Nephron (organoid): ENCODE measurements around the gene FGF8.

Source experiments
- H3K27ac Mint-ChIP-seq, 3 experiments: 2 replicates each; pipeline ENCODE4 v1.8.0; 2020; ENCODE audit warnings: mixed read lengths in 3 of 3, mild to moderate bottlenecking in 2 of 3, moderate library complexity in 1 of 3
- H3K27me3 Mint-ChIP-seq: 2 replicates; pipeline ENCODE4 v1.8.0; 2021; ENCODE audit warnings: low read depth, mild to moderate bottlenecking, moderate library complexity, mixed read lengths
- H3K36me3 Mint-ChIP-seq: 2 replicates; pipeline ENCODE4 v1.8.0; 2020; ENCODE audit warnings: low read depth, mixed read lengths
- H3K4me1 Mint-ChIP-seq: 2 replicates; pipeline ENCODE4 v1.8.0; 2020; ENCODE audit warnings: mixed read lengths
- H3K4me3 Mint-ChIP-seq, 3 experiments: 2 replicates each; pipeline ENCODE4 v1.8.0; 2020; ENCODE audit warnings: mild to moderate bottlenecking in 3 of 3, mixed read lengths in 3 of 3, moderate library complexity in 2 of 3
- H3K9me3 Mint-ChIP-seq: 2 replicates; pipeline ENCODE4 v1.8.0; 2020; ENCODE audit warnings: mixed read lengths
- CTCF ChIP-seq, 3 experiments: fragments of 200-600 bp; sonication (generic); IDR thresholded peaks; one replicate each; pipeline ENCODE4 v1.5.0; 2021; ENCODE audit warnings: antibody characterized with exemption in 3 of 3; ENCODE audit not compliant: unreplicated experiment in 3 of 3

The FGF8 gene

GRCh38 chr10:101783736-101784118, 7.8 kb upstream of the FGF8 start:
- peaks cover 42% of the 10 kb centered on the region for H3K4me1 Mint-ChIP-seq
- H3K4me3 Mint-ChIP-seq, result peak overlapping the region; percentile 98 to 100 (median 100)
- no peaks in the 10 kb centered on the region for H3K9me3 Mint-ChIP-seq
- H3K27me3 Mint-ChIP-seq, result peaks cover 37% of the 10 kb centered on the region
- TF ChIP-seq CTCF (IDR thresholded peaks at IDR 0.05; ENCODE audit: unreplicated experiment in 3 of 3), result no peak
- H3K27ac Mint-ChIP-seq, result peak overlapping the region; percentile 67 to 84 (median 71)
- peaks cover 24% of the 10 kb centered on the region for H3K36me3 Mint-ChIP-seq

GRCh38 chr10:101782811-101783735, 7.2 kb upstream of the FGF8 start, which contains the start of gene NPM3:
NPM3 (minus strand) TSS chr10:101783446; CDS start chr10:101783390, 56 bp downstream.
- Mint-ChIP-seq H3K27me3 (peaks cover 44% of the 10 kb centered on the region), H3K9me3 (no peaks in the 10 kb centered on the region), H3K4me3 (peak within 1 kb of the TSS; percentile 98 to 100 (median 100)), H3K4me1 (peaks cover 43% of the 10 kb centered on the region), H3K36me3 (peaks cover 24% of the 10 kb centered on the region), H3K27ac (peak within 1 kb of the TSS; percentile 67 to 84 (median 71))
- no peak for TF ChIP-seq CTCF (IDR thresholded peaks at IDR 0.05; ENCODE audit: unreplicated experiment in 3 of 3)

- no peaks in the 10 kb centered on the region for H3K9me3 Mint-ChIP-seq
- peaks cover 52% of the 10 kb centered on the region for H3K27me3 Mint-ChIP-seq
- H3K36me3 Mint-ChIP-seq, result peaks cover 25% of the 10 kb centered on the region
- no peak overlapping the region for H3K27ac Mint-ChIP-seq
- H3K4me3 Mint-ChIP-seq, result peak overlapping the region; percentile 98 to 100 (median 100)
- no peak for TF ChIP-seq CTCF (IDR thresholded peaks at IDR 0.05; ENCODE audit: unreplicated experiment in 3 of 3)
- H3K4me1 Mint-ChIP-seq, result peaks cover 43% of the 10 kb centered on the region
These were observed 6.3 kb upstream of the FGF8 start for GRCh38 chr10:101781984-101782810.

- no peak overlapping the region for H3K27ac Mint-ChIP-seq
- no peaks in the 10 kb centered on the region for H3K9me3 Mint-ChIP-seq
- H3K4me3 Mint-ChIP-seq, result peak overlapping the region; percentile 98 to 100 (median 100)
- H3K4me1 Mint-ChIP-seq, result peaks cover 43% of the 10 kb centered on the region
- H3K27me3 Mint-ChIP-seq, result peaks cover 58% of the 10 kb centered on the region
- H3K36me3 Mint-ChIP-seq, result peaks cover 22% of the 10 kb centered on the region
- TF ChIP-seq CTCF (IDR thresholded peaks at IDR 0.05; ENCODE audit: unreplicated experiment in 3 of 3), result no peak
These were observed 5.7 kb upstream of the FGF8 start for GRCh38 chr10:101781655-101781983.

- TF ChIP-seq CTCF (IDR thresholded peaks at IDR 0.05; ENCODE audit: unreplicated experiment in 3 of 3), result peak; percentile 86 to 96 (median 92)
- peaks cover 19% of the 10 kb centered on the region for H3K36me3 Mint-ChIP-seq
These were observed 5.1 kb upstream of the FGF8 start for GRCh38 chr10:101780818-101781654.

More at GRCh38 chr10:101780818-101781654, 5.1 kb upstream of the FGF8 start:
- Mint-ChIP-seq H3K4me3 (peak overlapping the region; percentile 98 to 100 (median 100)), H3K27me3 (peaks cover 60% of the 10 kb centered on the region), H3K9me3 (no peaks in the 10 kb centered on the region), H3K4me1 (peaks cover 43% of the 10 kb centered on the region), H3K27ac (no peak overlapping the region)
